Effector memory CD8-positive, alpha-beta T cell (primary cell): ENCODE measurements around the gene LBX2.
"Not testable (repeated sequence)": the region's sequence is repeated elsewhere in the genome, so short reads cannot be mapped to it uniquely, and the experiment has no call there.

Experiments used
- ATAC-seq: fragments of 150-1000 bp; cut with Tn5 transposase; replicated peaks from 2 replicates; pipeline ENCODE4 v1.10.0; 2021; ENCODE audit warnings: mild to moderate bottlenecking, moderate library complexity
- DNase-seq, 3 experiments: peaks; one replicate each; pipeline ENCODE4 v3.0.0; 2021
- H3K27ac Mint-ChIP-seq, 2 donors: one replicate each; pipeline ENCODE4 v1.8.0; 2022; ENCODE audit warnings: mild to moderate bottlenecking in 2 of 2, mixed read lengths in 2 of 2, moderate library complexity in 2 of 2
- H3K27me3 Mint-ChIP-seq, 2 donors: one replicate each; pipeline ENCODE4 v1.8.0; 2022; ENCODE audit warnings: mixed read lengths in 2 of 2
- H3K36me3 Mint-ChIP-seq: one replicate; pipeline ENCODE4 v1.8.0; 2022; ENCODE audit warnings: mild to moderate bottlenecking, moderate library complexity, mixed read lengths; ENCODE audit not compliant: insufficient read depth
- H3K4me1 Mint-ChIP-seq, 2 donors: one replicate each; pipeline ENCODE4 v1.8.0; 2022; ENCODE audit warnings: low read depth in 2 of 2, mixed read lengths in 2 of 2
- H3K4me3 Mint-ChIP-seq, 2 donors: one replicate each; pipeline ENCODE4 v1.8.0; 2022; ENCODE audit warnings: mild to moderate bottlenecking in 2 of 2, mixed read lengths in 2 of 2, moderate library complexity in 2 of 2
- H3K9me3 Mint-ChIP-seq, 2 donors: one replicate each; pipeline ENCODE4 v1.8.0; 2022; ENCODE audit warnings: mixed read lengths in 2 of 2

Gene LBX2

GRCh38 chr2:74495440-74495839 is 4.0 kb downstream of the LBX2 start:
- H3K4me1 Mint-ChIP-seq, result peaks cover 14% of the 10 kb centered on the region in 2 donors
- no peak overlapping the region for H3K27ac Mint-ChIP-seq
- H3K4me3 Mint-ChIP-seq, result no peak overlapping the region
- H3K36me3 Mint-ChIP-seq, result peaks cover 24% of the 10 kb centered on the region
- H3K9me3 Mint-ChIP-seq, result no peaks in the 10 kb centered on the region
- peaks cover 6 to 30% of the 10 kb centered on the region in 2 donors for H3K27me3 Mint-ChIP-seq
- ATAC-seq (no peak), DNase-seq (no peak)

DNA sequence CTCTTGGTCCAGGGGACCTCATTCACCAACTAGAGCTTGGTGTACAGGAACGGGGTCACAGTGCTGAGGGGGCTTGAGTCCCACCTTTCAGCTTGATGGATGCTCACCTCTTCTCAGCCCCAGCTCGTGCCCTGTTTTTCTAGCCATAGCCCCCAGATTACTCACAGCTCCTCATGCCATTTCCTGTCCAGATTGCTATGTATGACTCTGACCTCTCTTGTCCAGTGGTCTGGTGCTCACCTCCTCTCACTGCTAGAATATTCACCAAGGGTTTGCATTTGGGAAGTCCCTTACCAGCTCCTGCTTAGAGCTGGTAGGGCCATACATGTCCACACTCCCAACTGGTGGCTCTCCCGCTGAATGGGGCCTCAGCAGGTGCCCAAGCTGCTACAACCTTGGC is 5.9 kb downstream of the LBX2 start:
- no peak overlapping the region for H3K4me3 Mint-ChIP-seq
- peaks cover 5 to 11% of the 10 kb centered on the region in 2 donors for H3K27me3 Mint-ChIP-seq
- H3K4me1 Mint-ChIP-seq, result peaks cover 7 to 8% of the 10 kb centered on the region in 2 donors
- H3K36me3 Mint-ChIP-seq, result peaks cover 32% of the 10 kb centered on the region
- no peak for ATAC-seq
- H3K9me3 Mint-ChIP-seq, result no peaks in the 10 kb centered on the region
- H3K27ac Mint-ChIP-seq, result peak overlapping the region in 1 of 2 donors; percentile 19
- no peak for DNase-seq

DNA sequence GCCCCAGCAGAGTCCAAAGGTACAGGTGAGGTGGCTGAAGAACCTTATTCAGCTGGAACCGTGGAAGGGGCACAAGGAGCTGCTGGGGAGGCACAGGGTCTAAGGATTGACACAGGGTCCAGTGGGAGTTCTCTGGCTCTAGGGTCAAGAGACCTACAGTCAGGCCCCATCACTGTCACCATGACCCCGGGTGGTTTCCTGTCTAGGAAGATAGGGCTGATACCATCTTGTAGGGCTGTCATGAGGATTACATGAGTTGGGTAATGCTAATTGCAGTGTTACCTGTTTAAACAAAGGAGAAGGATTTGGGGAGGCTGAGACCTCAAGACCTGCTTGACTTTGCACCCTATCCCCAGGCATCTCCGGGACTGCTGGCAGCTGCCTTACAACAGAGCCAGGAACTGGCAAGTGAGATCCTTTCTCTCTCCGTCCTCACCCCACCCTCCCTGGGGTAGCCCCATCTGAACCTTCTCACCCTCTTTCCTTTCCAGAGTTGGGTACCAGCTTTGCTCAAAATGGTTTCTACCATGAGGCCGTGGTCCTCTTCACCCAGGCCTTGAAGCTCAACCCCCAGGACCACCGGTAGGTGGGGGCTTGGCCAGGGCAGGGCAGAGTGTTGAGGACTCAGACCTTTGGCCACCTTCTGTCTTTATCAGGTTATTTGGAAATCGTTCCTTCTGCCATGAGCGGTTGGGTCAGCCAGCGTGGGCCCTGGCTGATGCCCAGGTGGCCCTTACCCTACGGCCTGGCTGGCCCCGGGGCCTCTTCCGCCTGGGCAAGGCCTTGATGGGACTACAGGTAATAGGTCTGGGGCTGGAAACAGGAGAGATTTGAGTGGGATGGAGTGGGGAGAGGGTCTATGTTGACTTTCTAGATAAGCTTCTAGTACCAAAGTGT is 7.5 kb downstream of the LBX2 start:
- Mint-ChIP-seq H3K9me3 (no peaks in the 10 kb centered on the region), H3K4me3 (no peak overlapping the region), H3K36me3 (peaks cover 34% of the 10 kb centered on the region), H3K27ac (no peak overlapping the region), H3K4me1 (no peaks in the 10 kb centered on the region), H3K27me3 (no peaks in the 10 kb centered on the region)
- ATAC-seq (no peak), DNase-seq (no peak)

DNA sequence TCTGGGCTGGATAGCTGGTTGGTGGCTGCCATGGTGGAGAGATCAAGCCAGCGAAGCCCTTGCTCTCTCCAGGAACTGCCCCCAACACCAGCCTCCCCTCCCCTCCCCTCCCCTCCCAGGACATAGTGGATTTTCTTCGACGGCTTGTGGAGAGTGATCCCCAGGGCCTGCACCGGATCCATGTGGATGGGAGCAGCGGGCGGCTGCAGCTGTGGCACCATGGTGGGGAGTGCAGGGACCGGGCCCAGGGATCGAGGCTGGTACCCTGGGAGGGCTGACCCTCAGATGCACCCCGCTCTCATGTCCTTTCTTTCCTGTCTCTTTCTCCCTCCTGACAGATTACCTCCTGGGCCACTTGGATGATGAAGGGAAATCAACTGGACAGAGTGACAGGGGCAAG is 9.5 kb downstream of the LBX2 start:
- H3K27ac Mint-ChIP-seq, result no peak overlapping the region
- no peaks in the 10 kb centered on the region for H3K9me3 Mint-ChIP-seq
- H3K36me3 Mint-ChIP-seq, result peaks cover 40% of the 10 kb centered on the region
- no peak overlapping the region for H3K4me3 Mint-ChIP-seq
- DNase-seq (no peak), ATAC-seq (no peak)
- no peaks in the 10 kb centered on the region for H3K27me3 Mint-ChIP-seq
- H3K4me1 Mint-ChIP-seq, result peaks cover 0 to 3% of the 10 kb centered on the region in 2 donors

DNA sequence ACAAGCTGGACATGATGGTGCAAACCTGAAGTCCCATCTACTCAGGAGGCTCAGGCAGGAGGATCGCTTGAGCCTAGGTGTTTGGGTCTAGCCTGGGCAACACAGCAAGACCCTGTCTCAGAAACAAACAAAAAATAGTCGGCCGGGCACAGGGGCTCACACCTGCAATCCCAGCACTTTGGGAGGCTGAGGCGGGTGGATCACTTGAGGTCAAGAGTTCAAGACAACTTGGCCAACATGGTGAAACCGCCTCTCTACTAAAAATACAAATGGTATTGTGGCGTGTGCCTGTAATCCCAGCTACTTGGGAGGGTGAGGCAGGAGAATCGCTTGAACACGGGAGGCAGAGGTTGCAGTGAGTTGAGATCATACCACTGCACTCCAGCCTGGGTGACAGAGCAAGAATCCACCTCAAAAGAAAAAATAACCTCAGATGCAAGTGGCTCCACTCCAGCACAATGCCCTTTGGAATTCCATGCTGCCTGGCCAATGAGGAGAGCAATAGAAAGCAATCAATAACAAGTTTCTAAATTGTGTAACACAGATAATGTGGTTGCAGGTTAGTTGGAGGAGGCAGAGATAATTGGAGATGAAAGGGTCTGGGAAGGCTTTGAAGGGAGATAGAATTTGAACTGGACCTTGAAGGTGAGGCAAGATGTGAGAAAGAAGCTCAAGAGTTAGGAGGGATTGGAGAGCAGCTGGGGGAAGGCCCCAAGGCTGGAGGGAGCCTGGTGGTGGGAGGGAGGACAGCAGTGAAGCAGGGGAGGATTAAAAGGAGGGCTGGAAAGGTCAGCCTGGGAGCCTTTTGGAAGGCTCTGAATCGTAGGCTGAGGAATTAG is 10.5 kb downstream of the LBX2 start:
- no peak overlapping the region for H3K4me3 Mint-ChIP-seq
- DNase-seq (no peak), ATAC-seq (no peak)
- H3K9me3 Mint-ChIP-seq, result no peaks in the 10 kb centered on the region
- H3K36me3 Mint-ChIP-seq, result peaks cover 42% of the 10 kb centered on the region
- H3K27me3 Mint-ChIP-seq, result no peaks in the 10 kb centered on the region
- peaks cover 0 to 3% of the 10 kb centered on the region in 2 donors for H3K4me1 Mint-ChIP-seq
- peak overlapping the region in 1 of 2 donors; percentile 16 for H3K27ac Mint-ChIP-seq

DNA sequence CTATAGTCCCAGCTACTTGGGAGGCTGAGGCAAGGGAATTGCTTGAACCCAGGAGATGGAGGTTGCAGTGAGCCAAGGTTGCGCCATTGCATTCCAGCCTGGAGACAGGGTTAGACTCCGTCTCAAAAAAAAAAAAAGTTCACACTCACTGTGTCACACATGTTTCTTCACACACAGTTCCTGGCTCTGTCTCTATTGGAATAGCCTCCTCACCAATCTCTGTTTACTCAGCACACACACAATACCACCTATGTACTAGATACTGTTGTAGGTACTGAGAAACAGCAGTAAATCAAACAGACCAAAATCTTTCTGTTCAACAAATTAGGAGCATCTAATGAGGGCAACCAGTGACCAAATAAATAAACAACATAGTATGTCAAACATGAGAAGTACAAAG is 13.3 kb downstream of the LBX2 start:
- Mint-ChIP-seq H3K27me3 (no peaks in the 10 kb centered on the region), H3K4me1 (peaks cover 5 to 14% of the 10 kb centered on the region in 2 donors), H3K9me3 (no peaks in the 10 kb centered on the region), H3K27ac (no peak overlapping the region), H3K36me3 (peaks cover 41% of the 10 kb centered on the region), H3K4me3 (no peak overlapping the region)
- DNase-seq (no peak), ATAC-seq (no peak)

GRCh38 chr2:74483675-74484164 is 15.7 kb downstream of the LBX2 start:
- Mint-ChIP-seq H3K27ac (peak overlapping the region; percentile 96 to 97), H3K36me3 (peaks cover 42% of the 10 kb centered on the region), H3K4me1 (peaks cover 9 to 27% of the 10 kb centered on the region in 2 donors), H3K4me3 (peak overlapping the region; percentile 91 to 97)
- not testable (repeated sequence) for ATAC-seq, DNase-seq, H3K27me3 Mint-ChIP-seq, H3K9me3 Mint-ChIP-seq

DNA sequence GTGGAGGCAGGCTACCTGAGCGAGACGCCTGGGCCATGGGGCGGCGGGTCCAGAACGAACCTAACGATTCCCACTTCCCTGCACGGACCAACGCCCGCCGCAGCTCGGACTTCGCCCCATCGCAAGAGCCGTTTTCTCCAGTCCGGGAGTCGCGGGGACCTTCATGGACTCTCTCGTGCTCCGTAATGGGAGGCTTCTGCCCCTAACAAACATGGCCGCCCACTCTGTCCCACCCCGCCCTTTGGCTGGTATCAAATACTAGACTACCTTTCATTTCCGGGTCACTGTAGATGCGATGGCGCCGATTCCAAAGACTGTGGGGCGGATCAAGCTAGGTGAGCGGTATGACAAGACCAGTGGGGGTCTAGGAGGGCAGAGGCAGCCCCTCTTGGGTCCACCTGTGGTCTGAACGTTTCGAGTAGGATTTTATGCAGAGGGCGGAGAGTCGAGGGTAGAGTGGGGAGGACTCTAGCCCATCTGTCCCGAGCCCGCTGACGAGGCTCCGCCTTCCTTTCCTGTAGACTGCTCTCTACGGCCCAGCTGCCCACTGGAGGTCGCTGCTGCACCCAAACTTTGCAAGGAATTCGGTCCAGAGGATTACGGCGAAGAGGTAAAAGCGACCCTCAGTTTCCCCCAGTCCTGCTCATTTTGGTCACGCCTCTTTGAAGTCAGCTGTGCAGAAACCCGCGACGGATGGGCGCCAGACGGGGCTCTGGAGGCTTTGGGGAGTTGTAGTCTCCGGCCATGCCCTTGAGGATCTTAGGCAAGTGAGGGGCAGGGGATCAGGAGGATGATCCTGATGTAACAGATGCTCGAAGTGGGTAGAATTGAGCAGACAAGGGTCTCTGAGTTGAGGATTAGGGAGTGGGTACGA is 16.4 kb downstream of the LBX2 start, which contains the start of the genes CCDC142 and TTC31:
Gene CCDC142, minus strand, starts transcription at position 198 of the 874 bp plus-strand sequence. Its CDS starts 161 bp downstream, at position 37.
Gene TTC31, plus strand, starts transcription at position 281 of the 874 bp plus-strand sequence. Its CDS starts 15 bp downstream, at position 296.
- Mint-ChIP-seq H3K9me3 (no peaks in the 10 kb centered on the region), H3K27me3 (no peaks in the 10 kb centered on the region), H3K4me1 (peaks cover 9 to 27% of the 10 kb centered on the region in 2 donors), H3K27ac (peak within 1 kb of the TSS; percentile 96 to 97), H3K4me3 (peak within 1 kb of the TSS; percentile 91 to 97), H3K36me3 (peaks cover 38% of the 10 kb centered on the region)
- ATAC-seq (peak; percentile 93), DNase-seq (peak; percentile 89 to 93 (median 93))

DNA sequence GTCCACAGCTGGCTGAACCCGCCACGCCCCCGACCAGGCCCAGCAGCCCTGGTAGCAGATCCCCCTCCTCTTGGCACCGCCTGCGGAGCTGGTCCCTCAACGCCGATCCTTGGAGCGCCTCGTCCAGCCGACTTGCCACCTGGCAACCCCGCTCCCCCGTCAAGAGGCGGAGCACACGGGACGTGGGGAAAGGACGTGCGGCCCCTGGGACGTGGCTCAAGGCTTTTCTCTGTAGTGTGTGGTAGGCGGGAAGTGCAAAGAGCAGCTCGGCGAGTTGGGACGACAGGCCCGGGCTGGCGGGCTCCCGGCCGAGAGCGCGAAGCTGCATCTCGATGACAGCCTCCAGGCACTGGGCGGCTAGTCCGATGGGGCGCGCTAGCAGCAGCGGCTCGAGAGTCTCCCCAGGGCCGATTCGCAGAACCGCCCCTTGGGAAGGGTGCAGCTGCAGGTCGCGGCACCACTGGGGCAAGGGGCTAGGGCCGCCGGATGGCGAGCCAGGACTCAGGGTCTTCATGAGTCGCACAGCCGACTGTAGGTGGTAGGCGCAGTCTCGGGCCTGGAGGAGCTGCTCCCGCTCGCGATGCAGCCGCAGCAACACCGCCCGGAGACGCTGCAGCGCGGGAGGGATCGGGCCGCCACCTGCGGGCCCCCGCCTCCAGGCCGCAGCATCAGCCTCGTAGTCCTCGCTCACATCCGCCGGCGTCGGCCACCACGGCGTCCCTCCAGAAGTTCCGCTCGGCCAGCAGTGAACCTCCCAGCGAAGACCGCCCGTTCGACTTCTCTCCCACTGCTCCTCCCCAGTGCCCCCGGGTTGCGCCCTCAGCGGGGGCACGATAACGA is 17.2 kb downstream of the LBX2 start:
- H3K9me3 Mint-ChIP-seq, result no peaks in the 10 kb centered on the region
- no peaks in the 10 kb centered on the region for H3K27me3 Mint-ChIP-seq
- ATAC-seq (peak; percentile 45), DNase-seq (peak in 2 of 3 experiments; percentile 41 to 53)
- peaks cover 38% of the 10 kb centered on the region for H3K36me3 Mint-ChIP-seq
- H3K4me1 Mint-ChIP-seq, result peaks cover 9 to 27% of the 10 kb centered on the region in 2 donors
- H3K27ac Mint-ChIP-seq, result peak overlapping the region; percentile 96 to 97
- H3K4me3 Mint-ChIP-seq, result peak overlapping the region; percentile 91 to 97

GRCh38 chr2:74481431-74481830 is 18.0 kb downstream of the LBX2 start:
- H3K4me3 Mint-ChIP-seq, result peak overlapping the region; percentile 91 to 97
- H3K27ac Mint-ChIP-seq, result peak overlapping the region in 1 of 2 donors; percentile 97
- H3K9me3 Mint-ChIP-seq, result no peaks in the 10 kb centered on the region
- ATAC-seq (no peak), DNase-seq (no peak)
- H3K27me3 Mint-ChIP-seq, result no peaks in the 10 kb centered on the region
- peaks cover 9 to 27% of the 10 kb centered on the region in 2 donors for H3K4me1 Mint-ChIP-seq
- H3K36me3 Mint-ChIP-seq, result peaks cover 38% of the 10 kb centered on the region

- H3K27ac Mint-ChIP-seq, result peak overlapping the region in 1 of 2 donors; percentile 99
- no peak for DNase-seq
- H3K4me3 Mint-ChIP-seq, result no peak overlapping the region
- peaks cover 20 to 21% of the 10 kb centered on the region in 2 donors for H3K4me1 Mint-ChIP-seq
- ATAC-seq, result no peak
- no peaks in the 10 kb centered on the region for H3K27me3 Mint-ChIP-seq
- H3K9me3 Mint-ChIP-seq, result no peaks in the 10 kb centered on the region
- peaks cover 46% of the 10 kb centered on the region for H3K36me3 Mint-ChIP-seq
These were observed 24.5 kb downstream of the LBX2 start for GRCh38 chr2:74474899-74475298.

- H3K36me3 Mint-ChIP-seq, result peaks cover 46% of the 10 kb centered on the region
- peak overlapping the region; percentile 96 to 99 for H3K27ac Mint-ChIP-seq
- H3K27me3 Mint-ChIP-seq, result no peaks in the 10 kb centered on the region
- ATAC-seq (no peak), DNase-seq (no peak)
- no peaks in the 10 kb centered on the region for H3K9me3 Mint-ChIP-seq
- H3K4me1 Mint-ChIP-seq, result peaks cover 21% of the 10 kb centered on the region in 2 donors
- no peak overlapping the region for H3K4me3 Mint-ChIP-seq
These were observed 24.9 kb downstream of the LBX2 start for GRCh38 chr2:74474481-74474880.
